H54 (cell line): ENCODE data around the gene DISP2.

ENCODE experiments used
- DNase-seq: peaks from one replicate; pipeline ENCODE4 v3.0.0; 2011; ENCODE audit warnings: low spot score, mixed read lengths; ENCODE audit not compliant: insufficient read length
- FAIRE-seq: peaks from 3 replicates; lab custom pipeline; 2011; peaks lifted over from hg19 to GRCh38; lab: Jason Lieb, UNC
- POLR2A ChIP-seq: IDR thresholded peaks from 2 replicates; pipeline ENCODE4 v1.6.1; 2011; ENCODE audit warnings: low read depth, mild to moderate bottlenecking, low read length

Gene DISP2

DNA sequence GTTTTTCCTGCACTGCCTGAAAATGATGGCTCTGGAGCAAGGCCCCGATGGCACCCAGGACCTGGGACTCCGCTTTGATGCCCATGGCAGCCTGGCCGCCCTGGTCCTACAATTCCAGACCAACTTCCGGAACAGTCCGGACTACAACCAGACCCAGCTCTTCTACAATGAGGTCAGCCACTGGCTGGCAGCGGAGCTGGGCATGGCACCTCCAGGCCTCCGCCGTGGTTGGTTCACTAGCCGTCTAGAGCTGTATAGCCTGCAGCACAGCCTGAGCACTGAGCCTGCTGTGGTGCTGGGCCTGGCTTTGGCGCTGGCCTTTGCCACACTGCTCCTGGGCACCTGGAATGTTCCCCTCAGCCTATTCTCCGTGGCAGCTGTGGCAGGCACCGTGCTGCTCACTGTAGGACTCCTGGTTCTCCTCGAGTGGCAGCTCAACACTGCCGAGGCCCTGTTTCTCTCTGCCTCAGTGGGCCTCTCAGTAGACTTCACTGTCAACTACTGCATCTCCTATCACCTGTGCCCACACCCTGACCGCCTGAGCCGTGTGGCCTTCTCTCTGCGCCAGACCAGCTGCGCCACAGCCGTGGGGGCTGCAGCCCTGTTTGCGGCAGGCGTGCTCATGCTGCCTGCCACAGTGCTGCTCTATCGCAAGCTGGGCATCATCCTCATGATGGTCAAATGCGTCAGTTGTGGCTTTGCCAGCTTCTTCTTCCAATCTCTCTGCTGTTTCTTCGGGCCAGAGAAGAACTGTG is 10.9 kb downstream of the DISP2 start:
- FAIRE-seq: no peak
- no peak for TF ChIP-seq POLR2A

DNA sequence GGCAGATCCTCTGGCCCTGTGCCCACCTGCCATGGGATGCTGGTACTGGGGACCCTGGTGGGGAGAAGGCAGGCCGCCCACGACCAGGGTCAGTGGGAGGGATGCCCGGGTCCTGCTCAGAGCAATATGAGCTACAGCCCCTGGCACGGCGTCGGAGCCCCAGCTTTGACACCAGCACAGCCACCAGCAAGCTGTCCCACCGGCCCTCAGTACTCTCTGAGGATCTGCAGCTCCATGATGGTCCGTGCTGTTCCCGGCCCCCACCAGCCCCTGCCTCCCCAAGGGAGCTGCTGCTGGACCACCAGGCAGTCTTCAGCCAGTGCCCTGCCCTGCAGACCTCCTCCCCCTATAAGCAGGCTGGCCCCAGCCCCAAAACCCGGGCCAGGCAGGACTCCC is 11.5 kb downstream of the DISP2 start:
- no peak for DNase-seq
- no peak for FAIRE-seq
- no peak for TF ChIP-seq POLR2A

More for the DNA sequence above, 10.9 kb downstream of the DISP2 start:
- DNase-seq: no peak

DNA sequence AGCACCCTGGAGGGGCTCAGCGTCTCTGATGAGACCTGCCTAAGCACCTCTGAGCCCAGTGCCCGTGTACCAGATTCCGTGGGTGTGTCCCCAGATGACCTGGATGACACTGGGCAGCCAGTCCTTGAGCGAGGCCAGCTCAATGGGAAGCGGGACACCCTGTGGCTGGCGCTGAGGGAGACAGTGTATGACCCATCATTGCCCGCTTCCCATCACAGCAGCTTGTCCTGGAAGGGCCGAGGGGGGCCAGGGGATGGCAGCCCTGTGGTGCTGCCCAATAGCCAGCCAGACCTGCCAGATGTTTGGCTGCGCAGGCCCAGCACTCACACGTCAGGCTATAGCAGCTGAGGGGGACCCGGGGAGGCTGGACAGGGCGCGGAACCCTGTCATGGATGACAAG is 12.0 kb downstream of the DISP2 start:
- FAIRE-seq: no peak
- no peak for DNase-seq
- no peak for TF ChIP-seq POLR2A

DNA sequence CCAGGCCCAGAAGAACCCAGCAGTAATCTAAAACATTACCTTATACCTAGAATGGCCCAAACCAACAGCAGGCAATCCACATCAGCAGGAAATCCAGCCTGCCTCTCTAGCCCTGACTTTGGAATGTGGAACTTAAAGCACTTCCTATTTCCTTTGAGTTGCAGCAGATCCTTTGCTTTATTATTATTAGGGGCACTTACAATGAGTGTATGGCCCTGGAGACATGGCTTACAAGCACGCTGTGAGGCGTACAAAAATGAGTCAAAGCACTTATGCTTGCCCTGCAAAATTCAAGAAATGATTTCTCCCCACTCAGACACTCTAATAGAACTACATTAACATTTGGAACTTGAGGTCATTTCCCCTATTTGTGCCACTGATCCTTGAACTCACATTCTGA is 15.0 kb downstream of the DISP2 start:
- DNase-seq (no peak), FAIRE-seq (no peak)
- no peak for TF ChIP-seq POLR2A

DNA sequence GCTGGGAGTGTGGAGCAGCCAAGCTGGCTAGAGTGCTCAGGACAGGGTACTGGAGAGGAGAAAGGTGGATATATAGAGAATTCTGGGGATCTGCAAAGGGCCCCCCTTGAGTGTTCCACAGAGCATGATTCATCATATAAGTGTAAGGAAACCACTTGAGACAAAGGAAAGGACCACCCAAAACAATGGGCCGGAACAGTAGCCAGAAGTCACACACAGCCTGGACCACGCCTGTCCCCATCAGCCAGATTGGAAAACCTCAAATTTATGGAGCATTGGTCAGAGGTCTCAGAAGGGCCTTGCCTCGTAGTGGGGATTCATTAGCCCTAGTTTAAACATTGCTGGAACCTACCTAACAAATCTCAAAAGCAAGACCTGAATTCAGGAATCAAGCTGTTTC is 19.6 kb downstream of the DISP2 start:
- DNase-seq: no peak
- FAIRE-seq: no peak
- TF ChIP-seq POLR2A: no peak

DNA sequence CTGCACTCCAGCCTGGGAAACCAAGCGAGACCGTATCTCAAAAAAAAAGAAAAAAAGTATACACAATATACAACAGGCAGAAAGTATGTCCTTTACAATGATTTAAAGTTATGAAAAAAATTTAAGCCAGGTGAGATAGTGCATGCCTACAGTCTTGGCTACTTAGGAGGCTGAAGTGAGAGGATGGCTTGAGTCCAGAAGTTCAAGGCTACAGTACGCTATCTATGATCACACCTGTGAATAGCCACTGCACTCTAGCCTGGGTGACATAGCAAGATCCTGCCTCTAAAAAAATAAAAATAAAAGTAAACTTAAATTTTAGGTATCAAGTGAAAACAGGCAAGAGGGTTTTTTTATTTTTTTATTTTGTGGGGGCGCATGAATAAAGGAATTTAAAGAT is 21.4 kb downstream of the DISP2 start:
- FAIRE-seq (no peak), DNase-seq (no peak)
- no peak for TF ChIP-seq POLR2A

DNA sequence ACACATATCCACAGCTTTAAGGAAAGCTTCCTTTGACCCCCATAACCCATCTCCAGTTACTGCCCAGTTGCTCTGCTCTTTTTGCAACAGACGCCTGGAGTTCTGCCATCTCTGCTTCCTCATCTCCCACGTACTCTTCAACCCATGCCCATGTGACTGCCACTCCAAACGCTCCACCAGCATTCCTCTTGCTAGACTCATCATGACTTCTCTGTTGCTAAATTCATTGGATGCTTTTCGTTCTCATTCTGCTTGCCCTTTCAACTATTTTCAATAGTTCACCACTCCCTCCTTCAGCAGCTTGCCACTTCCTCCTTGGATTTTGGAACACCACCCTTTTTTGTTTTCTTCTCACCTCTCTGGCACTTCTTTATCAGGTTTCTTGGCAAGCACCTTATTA is 21.8 kb downstream of the DISP2 start:
- no peak for TF ChIP-seq POLR2A
- DNase-seq (peak; percentile 90), FAIRE-seq (peak; percentile 95)

DNA sequence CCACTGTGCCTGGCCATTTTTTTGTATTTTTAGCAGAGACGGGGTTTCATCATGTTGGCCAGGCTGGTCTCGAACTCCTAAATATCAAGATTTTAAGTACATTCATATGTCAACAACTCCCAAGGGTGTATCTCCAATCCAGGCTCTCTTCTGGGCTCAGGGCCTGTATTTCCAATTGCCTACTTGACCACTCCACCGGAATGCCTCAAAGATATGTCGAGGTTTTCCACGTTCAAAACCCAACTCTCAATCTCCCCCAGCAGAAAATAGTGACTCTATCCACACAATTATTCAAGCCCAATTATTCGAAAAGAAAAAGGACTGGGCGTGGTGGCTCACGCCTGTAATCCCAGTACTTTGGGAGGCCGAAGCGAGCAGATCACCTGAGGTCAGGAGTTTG is 22.6 kb downstream of the DISP2 start:
- no peak for FAIRE-seq
- no peak for DNase-seq
- no peak for TF ChIP-seq POLR2A

DNA sequence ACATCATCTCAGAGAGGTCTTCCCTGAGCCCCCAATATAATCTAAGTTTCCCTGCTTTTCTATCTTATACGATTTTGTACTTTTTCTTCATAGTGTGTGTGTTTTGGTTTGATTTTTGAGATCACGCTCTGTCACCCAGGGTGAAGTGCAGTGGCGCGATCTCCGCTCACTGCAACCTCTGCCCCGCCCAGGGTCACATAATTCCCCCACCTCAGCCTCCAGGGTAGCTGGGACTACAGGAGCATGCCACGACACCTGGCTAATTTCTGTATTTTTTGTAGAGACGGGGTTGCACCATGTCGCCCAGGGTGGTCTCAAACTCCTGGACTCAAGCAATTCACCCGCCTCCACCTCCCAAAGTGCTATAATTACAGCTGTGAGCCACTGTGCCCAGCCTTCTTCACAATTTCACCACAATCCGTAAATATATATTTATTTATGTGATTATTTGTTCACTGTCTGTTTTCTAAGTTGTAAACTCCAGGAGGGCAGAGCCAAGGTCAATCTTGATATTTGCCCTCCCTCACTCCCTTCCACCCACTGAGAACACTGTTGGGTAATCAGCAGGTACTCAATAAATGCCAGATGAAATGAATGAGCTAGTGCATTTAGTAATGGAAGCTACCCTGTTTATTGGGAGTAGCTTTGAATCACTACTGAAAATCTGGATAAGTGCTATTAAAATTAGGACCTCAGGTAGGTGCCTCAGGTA is 24.0 kb downstream of the DISP2 start:
- TF ChIP-seq POLR2A: no peak
- DNase-seq: no peak
- FAIRE-seq: no peak

DNA sequence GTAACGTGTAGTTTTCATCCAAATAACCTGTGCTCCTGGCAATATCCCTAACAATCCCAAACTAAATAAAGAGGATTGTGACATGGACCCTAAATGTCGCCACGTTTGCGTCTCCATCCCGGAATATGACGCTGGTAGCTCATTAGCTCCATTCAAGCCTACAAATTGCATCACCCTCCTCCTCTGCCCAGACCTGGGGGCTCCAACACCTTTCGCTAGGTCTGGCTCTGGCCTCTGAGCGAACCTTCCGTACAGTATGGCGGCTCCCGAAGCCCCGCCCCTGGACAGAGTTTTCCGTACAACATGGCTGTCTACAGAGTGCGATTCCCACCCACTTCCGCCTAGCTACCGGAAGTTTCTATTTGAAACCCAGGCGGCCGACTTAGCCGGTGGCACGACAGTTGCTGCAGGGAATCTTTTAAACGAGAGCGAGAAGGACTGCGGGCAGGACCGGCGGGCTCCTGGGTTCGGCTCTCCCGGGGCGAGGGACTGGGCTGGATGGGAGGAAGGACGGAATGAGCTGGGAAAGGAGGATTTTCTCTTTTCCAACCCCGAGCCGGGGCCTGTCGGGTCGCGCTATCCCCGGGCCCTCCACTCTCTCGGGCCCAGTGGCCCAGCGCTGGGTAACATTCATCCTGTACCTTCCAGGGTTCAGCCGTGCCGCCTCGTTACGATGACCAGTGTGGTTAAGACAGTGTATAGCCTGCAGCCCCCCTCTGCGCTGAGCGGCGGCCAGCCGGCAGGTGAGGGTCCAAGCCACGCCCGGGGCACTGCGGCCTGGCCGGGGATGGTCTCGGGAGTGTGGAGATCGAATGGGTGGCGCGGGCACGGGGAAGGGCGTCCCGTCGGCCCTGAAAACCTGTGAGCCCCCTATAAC is 24.8 kb downstream of the DISP2 start, which contains the start of gene KNSTRN:
Gene KNSTRN, plus strand, starts transcription at position 142 of the 877 bp plus-strand sequence. Its CDS starts 115 bp downstream, at position 257.
- peak; percentile 46 for TF ChIP-seq POLR2A
- DNase-seq (peak; percentile 71), FAIRE-seq (peak; percentile 20)

DNA sequence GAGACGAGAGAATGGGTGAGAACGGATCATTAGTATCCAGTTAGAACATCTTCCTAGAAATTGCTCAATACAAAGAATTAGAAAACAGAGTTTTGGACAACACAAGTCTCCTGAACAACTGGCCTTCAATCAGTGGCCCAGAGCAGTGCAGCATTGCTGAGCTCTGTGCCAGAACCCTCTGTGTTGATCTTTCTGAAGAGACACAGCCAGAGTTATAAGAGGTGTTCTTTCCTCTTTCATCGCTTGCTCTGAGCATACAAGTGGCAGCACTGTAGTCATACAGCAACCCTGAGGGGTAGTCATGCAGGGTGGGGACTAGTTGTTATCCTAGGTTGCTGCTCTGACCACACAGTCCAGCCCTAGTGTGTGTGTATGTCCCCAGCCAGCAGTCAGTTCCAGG is 28.5 kb downstream of the DISP2 start:
- DNase-seq: no peak
- TF ChIP-seq POLR2A: no peak
- FAIRE-seq: no peak

DNA sequence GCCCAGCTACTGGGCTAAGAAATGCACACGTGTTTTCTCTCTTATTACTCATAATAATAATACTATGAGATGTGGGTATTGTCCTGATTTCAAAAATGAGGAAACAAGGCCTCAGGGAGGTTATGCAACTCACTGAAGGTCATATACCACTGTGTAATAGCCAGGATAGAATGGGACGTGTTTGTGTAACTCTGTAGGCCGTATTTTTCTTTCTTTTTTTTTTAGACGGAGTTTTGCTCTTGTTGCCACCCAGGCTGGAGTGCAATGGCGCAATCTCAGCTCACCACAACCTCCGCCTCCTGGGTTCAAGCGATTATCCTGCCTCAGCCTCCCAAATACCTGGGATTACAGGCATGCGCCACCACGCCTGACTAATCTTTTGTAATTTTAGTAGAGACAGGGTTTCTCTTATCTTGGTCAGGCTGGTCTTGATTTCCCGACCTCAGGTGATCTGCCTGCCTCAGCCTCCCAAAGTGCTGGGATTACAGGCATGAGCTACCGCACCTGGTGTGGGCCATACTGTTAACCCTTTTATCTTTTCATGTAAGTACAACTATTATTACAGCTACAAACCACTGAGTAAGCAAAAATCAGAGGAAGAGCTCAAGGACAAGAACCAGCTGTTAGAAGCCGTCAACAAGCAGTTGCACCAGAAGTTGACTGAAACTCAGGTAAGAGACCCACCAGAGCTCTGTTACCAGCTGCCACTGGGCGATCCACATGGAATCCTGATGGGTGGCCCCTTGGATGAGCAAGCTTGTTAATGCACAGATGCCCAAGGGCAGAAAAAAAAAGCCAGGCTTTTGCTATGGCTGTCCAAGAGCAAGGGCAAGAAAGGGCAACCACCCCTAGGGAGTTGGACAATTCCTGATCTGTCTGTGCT is 31.2 kb downstream of the DISP2 start:
- FAIRE-seq: no peak
- no peak for DNase-seq
- TF ChIP-seq POLR2A: no peak

DNA sequence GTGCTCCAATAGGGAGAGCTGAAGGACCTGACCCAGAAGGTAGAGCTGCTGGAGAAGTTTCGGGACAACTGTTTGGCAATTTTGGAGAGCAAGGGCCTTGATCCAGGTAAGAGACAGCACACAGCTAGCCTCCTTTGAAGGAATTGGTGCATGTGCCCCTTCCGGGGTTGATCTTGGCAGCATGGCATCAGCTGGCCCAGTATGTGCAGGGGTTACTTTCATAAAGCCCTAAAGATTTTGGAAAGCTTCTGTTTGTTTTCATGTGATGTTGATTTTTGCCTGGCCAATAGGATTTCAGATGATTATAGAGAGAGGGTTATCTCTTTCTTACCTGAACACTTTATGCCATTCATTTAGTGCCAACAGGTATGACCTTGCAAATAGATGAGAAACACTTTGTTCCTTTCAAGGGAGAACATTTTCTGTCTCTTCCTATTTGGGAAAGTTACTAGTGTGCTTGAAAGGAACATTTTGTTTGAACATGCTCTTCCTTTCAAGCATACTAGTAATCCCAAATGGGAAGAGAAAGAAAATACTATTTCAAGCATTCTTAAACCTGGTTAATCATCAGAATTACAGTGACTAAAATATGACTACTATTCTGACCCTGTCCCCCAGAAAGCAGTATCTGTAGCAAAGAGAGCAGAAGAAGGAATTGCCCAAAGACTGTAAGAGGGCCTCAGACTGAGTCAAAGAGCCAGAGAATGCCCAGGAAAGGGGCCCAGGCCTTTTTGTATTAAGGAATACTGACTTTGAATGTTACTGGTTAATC is 32.0 kb downstream of the DISP2 start:
- no peak for TF ChIP-seq POLR2A
- no peak for FAIRE-seq
- DNase-seq: no peak
